Measurements from ENCODE around the gene CDH13.

DNA sequence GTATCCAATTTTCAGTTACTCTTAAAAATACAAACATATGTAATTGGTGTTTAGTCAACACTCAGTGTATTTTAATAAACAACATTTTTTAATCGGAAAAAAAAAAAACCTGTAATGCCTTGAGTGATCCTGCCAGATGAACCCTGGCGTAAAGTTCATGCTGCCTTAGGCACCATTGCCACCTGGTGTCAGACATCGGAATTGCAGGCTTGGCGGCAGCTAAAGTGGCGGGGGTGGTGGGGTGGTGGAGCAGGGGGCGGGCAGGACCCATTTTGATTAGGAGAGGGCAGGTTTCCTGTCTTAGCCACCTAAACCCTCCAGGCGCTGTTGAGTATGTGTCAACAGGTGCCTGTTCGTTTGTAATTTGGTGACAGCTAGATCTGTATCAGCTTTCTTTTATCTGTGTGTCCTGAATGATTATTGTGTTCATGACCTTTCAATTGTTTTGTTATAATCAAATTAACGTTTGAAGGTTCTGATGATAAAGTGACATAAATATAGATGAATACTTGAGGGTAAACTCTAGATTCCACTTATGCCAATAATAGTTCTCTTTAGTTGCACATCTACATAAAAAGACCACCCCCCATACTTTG is 588.7 kb downstream of the CDH13 start:
- TF ChIP-seq CTCF (IDR thresholded peaks at IDR 0.05; ENCODE audit: low read depth, low read length, poor library complexity, severe bottlenecking), result peak; percentile 69
- TF ChIP-seq EZH2phosphoT487 (IDR thresholded peaks at IDR 0.05; ENCODE audit: borderline replicate concordance, low read length), result no peak

Measured in DOHH2 (cell line).